GM12874 (cell line): Measurements from ENCODE around the gene NTN1.

Experiments used
- CTCF ChIP-seq: IDR thresholded peaks from 2 replicates; pipeline ENCODE4 v1.5.1; 2011; ENCODE audit warnings: low read depth, mild to moderate bottlenecking, control low read depth, low read length, moderate library complexity; ENCODE audit not compliant: insufficient read depth

Gene NTN1

GRCh38 chr17:9233761-9234160 is 212.5 kb downstream of the NTN1 start:
- no peak for TF ChIP-seq CTCF

- no peak for TF ChIP-seq CTCF
These were observed 213.2 kb downstream of the NTN1 start for GRCh38 chr17:9234389-9234945.

- no peak for TF ChIP-seq CTCF
These were observed 214.0 kb downstream of the NTN1 start for GRCh38 chr17:9235346-9235745.

GRCh38 chr17:9236286-9237052 is 215.2 kb downstream of the NTN1 start:
- no peak for TF ChIP-seq CTCF

- no peak for TF ChIP-seq CTCF
These were observed 215.7 kb downstream of the NTN1 start for GRCh38 chr17:9237053-9237410.

GRCh38 chr17:9237661-9238301 is 216.5 kb downstream of the NTN1 start:
- TF ChIP-seq CTCF: no peak

GRCh38 chr17:9238340-9239245 is 217.3 kb downstream of the NTN1 start:
- no peak for TF ChIP-seq CTCF
